Kidney epithelial cell (primary cell): ENCODE data around the gene CARD19. TPM values are rescaled to one million over a fixed set of nuclear protein-coding genes. Genes with fewer than 3 reads are reported as not detected.

Experiments used
- DNase-seq: peaks from one replicate; pipeline ENCODE4 v3.0.0-alpha.2; 2010; ENCODE audit warnings: low read depth
- H3K27me3 ChIP-seq: 2 replicates; pipeline ENCODE4 v1.6.0; 2011; ENCODE audit warnings: low read length; ENCODE audit not compliant: control insufficient read depth, insufficient read depth
- H3K36me3 ChIP-seq: 2 replicates; pipeline ENCODE4 v1.5.1; 2011; ENCODE audit warnings: low read length; ENCODE audit not compliant: control insufficient read depth, insufficient read depth
- H3K4me3 ChIP-seq: 2 replicates; pipeline ENCODE4 v1.5.1; 2011; ENCODE audit warnings: low read depth, mild to moderate bottlenecking, control low read depth, low read length
- CTCF ChIP-seq: IDR thresholded peaks from 2 replicates; pipeline ENCODE4 v1.5.1; 2011; ENCODE audit warnings: mild to moderate bottlenecking, moderate library complexity, low read length, control low read depth, inconsistent platforms; ENCODE audit not compliant: insufficient read depth, poor library complexity, severe bottlenecking
- total RNA-seq: library from RNA; depleted of rRNA; stranded (reverse); fragments of >200 nt; gene quantifications from 2 replicates; pipeline ENCODE4 v1.2.3, GENCODE V29; 2015

Gene CARD19, protein sequence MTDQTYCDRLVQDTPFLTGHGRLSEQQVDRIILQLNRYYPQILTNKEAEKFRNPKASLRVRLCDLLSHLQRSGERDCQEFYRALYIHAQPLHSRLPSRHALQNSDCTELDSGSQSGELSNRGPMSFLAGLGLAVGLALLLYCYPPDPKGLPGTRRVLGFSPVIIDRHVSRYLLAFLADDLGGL
- 32.6 and 56.5 TPM in 2 replicates for total RNA-seq

DNA sequence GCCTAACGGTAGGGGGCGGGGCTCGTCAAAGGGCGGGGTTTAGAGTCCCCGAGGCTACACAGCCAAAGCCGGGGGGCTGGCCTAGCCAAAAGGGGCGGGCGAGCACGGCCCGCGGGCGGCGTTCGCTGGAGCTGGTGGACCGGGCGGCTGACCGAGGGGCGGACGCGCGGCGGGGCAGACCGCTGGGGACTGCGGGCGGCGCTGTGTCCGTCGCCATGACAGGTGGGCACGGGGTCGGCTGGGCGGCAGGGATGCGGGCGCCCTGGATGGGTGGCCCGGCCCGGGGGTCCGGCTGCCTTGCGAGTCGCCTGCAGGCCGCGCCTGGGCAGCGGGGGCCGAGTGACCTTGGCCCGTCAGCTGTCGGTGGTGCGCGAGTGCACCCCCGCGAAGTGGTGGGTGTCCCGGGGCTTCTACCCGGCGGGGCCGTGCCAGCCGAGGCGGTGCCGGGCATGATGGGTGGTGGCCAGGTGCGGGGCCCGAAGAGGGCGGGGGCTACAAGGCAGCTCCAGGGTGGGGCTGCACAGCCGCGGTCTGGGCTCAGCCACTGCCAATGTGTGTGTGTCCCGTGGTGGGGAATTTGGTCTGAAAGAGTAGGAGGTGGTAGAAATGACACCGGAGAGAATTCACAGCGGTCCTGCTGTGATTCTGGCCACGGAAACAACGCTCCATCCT lies at the start of gene CARD19:
Gene CARD19, plus strand, starts transcription at position 87 of the 672 bp plus-strand sequence. Its CDS starts 129 bp downstream, at position 216.
- H3K4me3 ChIP-seq: peak within 1 kb of the TSS; percentile 79
- TF ChIP-seq CTCF: no peak
- no peak for DNase-seq
- no peaks in the 10 kb centered on the region for H3K36me3 ChIP-seq
- no peaks in the 10 kb centered on the region for H3K27me3 ChIP-seq

GRCh38 chr9:93048566-93049448 lies 47.2 kb upstream of the CARD19 start:
- H3K4me3 ChIP-seq: no peak overlapping the region
- TF ChIP-seq CTCF: no peak
- peaks cover 10% of the 10 kb centered on the region for H3K27me3 ChIP-seq
- DNase-seq: no peak
- H3K36me3 ChIP-seq: no peaks in the 10 kb centered on the region

DNA sequence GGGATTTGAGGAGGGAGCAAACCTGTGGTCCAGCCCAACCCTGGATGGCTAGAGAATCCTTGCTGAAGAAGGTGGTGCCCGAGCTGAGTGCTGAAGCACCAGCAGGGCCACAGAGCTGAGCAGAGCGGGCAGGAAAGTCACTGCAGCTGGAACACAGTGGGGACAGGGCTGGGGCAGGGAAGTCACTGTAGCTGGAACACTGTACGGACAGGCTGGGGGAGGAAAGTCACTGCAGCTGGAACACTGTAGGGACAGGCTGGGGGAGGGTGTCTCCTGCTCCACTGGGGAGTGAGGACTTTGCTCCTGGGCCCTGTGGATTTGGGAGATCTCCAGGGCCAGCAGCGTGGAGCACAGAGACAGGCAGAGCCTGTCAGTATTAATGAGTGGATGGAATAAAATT lies 46.5 kb upstream of the CARD19 start:
- no peaks in the 10 kb centered on the region for H3K36me3 ChIP-seq
- H3K4me3 ChIP-seq: no peak overlapping the region
- DNase-seq: no peak
- peaks cover 12% of the 10 kb centered on the region for H3K27me3 ChIP-seq
- no peak for TF ChIP-seq CTCF

DNA sequence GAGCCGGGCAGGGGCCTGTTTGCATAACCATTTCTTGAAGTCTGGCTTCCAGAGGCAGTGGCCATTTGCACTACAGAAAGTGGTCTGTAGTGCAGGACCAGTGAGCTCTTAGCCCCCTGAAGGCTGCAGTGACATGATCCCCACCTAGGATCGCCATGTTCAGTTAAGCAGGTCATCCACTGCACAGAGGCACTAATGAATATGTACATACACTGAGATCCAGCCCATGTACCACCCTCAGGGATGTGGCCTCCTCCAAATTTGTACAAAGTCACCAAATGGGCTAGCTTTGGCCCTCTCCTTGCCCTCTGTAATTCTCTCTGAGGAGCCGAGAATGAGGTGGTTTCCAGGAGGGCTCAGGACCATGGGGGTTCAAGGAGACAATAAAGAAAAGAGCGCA lies 45.8 kb upstream of the CARD19 start:
- no peak for TF ChIP-seq CTCF
- no peaks in the 10 kb centered on the region for H3K36me3 ChIP-seq
- no peak for DNase-seq
- no peak overlapping the region for H3K4me3 ChIP-seq
- peaks cover 12% of the 10 kb centered on the region for H3K27me3 ChIP-seq

- TF ChIP-seq CTCF: no peak
- no peak for DNase-seq
- Histone ChIP-seq H3K27me3 (peaks cover 12% of the 10 kb centered on the region), H3K4me3 (no peak overlapping the region), H3K36me3 (no peaks in the 10 kb centered on the region)
These were observed 44.3 kb upstream of the CARD19 start for GRCh38 chr9:93051680-93052089.
